Activated CD4-positive, alpha-beta memory T cell treated with anti-CD3 and anti-CD28 coated beads, Interleukin-2, amount 10 ng/mL, durations not matched to agents 7 days and 5 days (primary cell): ENCODE data around the gene CCDC107. TPM values are rescaled to one million over a fixed set of nuclear protein-coding genes. Genes with fewer than 3 reads are reported as not detected.

Source experiments
- total RNA-seq, 2 experiments: library from RNA; stranded (reverse); gene quantifications; one replicate each; pipeline ENCODE4 v1.2.3, GENCODE V29; 2021

CCDC107 gene
- total RNA-seq, 2 experiments from 2014 or later = 36.6 to 37.7 TPM

Other genes with a start within 250 kb of the CCDC107 start
- 1 to 10 TPM; 1.2 to 1.4 TPM for gene RUSC2, start 168.2 kb upstream of the CCDC107 start, total RNA-seq
- gene TESK1, start 53.0 kb upstream of the CCDC107 start, total RNA-seq = 10 to 100 TPM; 31.7 to 32.3 TPM
- 10 to 100 TPM; 11.8 to 11.9 TPM for gene CD72, start 39.9 kb upstream of the CCDC107 start, total RNA-seq
- gene SIT1, start 7.4 kb upstream of the CCDC107 start, total RNA-seq = 100 to 1,000 TPM; 210 to 214 TPM
- gene RMRP, start 273 bp upstream of the CCDC107 start, total RNA-seq = over 10,000 TPM in 1 of 2 experiments, 1,000 to 10,000 TPM in 1; 9,885 to 10,678 TPM
- 10 to 100 TPM; 19.1 to 19.9 TPM for gene ARHGEF39, start 6.9 kb downstream of the CCDC107 start, total RNA-seq
- 1 to 10 TPM; 1.1 to 1.2 TPM for gene CA9, start 15.6 kb downstream of the CCDC107 start, total RNA-seq
- 1 to 10 TPM; 8.9 to 9.2 TPM for gene TPM2, start 31.6 kb downstream of the CCDC107 start, total RNA-seq
- gene TLN1, start 73.9 kb downstream of the CCDC107 start, total RNA-seq = 100 to 1,000 TPM; 341 to 354 TPM
- gene CREB3, start 74.4 kb downstream of the CCDC107 start, total RNA-seq = 10 to 100 TPM; 23.2 to 24.1 TPM
- gene GBA2, start 90.9 kb downstream of the CCDC107 start, total RNA-seq = 10 to 100 TPM; 45.8 to 49.1 TPM
- gene RGP1, start 91.0 kb downstream of the CCDC107 start, total RNA-seq = 10 to 100 TPM; 29.1 to 29.5 TPM
- gene MSMP, start 96.0 kb downstream of the CCDC107 start, total RNA-seq = under 1 TPM in 1 of 2 experiments, not detected in 1; 0.48 TPM
- gene NPR2, start 133.3 kb downstream of the CCDC107 start, total RNA-seq = 1 to 10 TPM; 7.7 to 8.5 TPM
- gene SPAG8, start 154.0 kb downstream of the CCDC107 start, total RNA-seq = 1 to 10 TPM; 2.0 to 2.2 TPM
- gene HINT2, start 156.8 kb downstream of the CCDC107 start, total RNA-seq = 10 to 100 TPM; 77.8 to 79.2 TPM
- gene FAM221B, start 170.4 kb downstream of the CCDC107 start, total RNA-seq = not detected
- 1 to 10 TPM; 3.1 to 3.2 TPM for gene TMEM8B, start 170.9 kb downstream of the CCDC107 start, total RNA-seq
- not detected for gene OR13J1, start 212.1 kb downstream of the CCDC107 start, total RNA-seq
- not detected for gene HRCT1, start 247.9 kb downstream of the CCDC107 start, total RNA-seq